Glomerular endothelial cell (primary cell): Measurements from ENCODE around the gene ANKRD23. TPM values are rescaled to one million over a fixed set of nuclear protein-coding genes. Genes with fewer than 3 reads are reported as not detected.

ENCODE experiments used
- DNase-seq: peaks from one replicate; pipeline ENCODE4 v3.0.0-alpha.2; 2011; ENCODE audit warnings: low read depth, low spot score; ENCODE audit errors: extremely low read depth
- total RNA-seq: library from RNA; depleted of rRNA; stranded (reverse); fragments of >200 nt; gene quantifications from 2 replicates; pipeline ENCODE4 v1.2.3, GENCODE V29; 2015

The ANKRD23 gene
- total RNA-seq, 1 donor from 2014 or later: 1.6 TPM

DNA sequence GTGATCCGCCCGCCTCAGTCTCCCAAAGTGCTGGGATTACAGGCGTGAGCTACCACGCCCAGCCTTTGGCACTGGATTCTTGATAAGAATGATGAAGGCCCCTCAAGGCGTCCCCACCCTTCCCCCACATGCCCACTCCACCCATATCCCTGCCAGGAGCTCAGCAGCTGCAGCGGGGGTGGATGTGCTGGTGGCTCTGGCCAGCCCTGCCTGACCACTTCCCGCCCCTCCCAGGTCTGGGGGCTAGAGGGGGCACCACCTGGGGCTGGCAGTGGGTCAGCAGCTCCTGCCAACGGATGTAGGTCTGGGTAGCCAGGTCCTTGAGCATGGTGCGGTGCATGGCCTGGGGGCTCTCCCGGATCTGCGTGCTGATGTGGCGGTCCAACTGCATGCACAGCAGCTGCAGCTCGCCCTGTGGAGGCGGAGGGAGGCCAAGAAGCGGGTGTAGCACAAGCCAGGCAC, 33.8 kb upstream of the ANKRD23 start:
- DNase-seq: no peak

DNA sequence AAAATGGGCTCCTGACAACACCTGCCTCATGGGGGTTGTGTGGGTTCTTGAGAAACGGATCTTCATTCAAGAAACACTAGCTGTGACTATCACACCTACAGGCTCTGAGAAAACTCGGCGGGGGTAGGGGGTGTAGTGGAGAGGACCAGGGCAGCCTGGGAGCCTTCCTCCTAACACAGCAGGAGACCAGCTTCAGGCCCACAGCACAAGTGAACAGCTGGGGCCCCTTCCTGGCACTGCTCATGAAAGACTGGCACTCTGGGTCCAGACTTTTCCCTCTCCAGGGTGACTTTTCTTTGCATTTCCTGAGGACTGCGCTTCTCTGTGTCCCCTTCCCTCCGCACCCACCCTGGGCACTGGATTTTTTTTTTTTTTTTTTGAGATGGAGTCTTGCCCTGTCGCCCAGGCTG, 33.2 kb upstream of the ANKRD23 start:
- no peak for DNase-seq

DNA sequence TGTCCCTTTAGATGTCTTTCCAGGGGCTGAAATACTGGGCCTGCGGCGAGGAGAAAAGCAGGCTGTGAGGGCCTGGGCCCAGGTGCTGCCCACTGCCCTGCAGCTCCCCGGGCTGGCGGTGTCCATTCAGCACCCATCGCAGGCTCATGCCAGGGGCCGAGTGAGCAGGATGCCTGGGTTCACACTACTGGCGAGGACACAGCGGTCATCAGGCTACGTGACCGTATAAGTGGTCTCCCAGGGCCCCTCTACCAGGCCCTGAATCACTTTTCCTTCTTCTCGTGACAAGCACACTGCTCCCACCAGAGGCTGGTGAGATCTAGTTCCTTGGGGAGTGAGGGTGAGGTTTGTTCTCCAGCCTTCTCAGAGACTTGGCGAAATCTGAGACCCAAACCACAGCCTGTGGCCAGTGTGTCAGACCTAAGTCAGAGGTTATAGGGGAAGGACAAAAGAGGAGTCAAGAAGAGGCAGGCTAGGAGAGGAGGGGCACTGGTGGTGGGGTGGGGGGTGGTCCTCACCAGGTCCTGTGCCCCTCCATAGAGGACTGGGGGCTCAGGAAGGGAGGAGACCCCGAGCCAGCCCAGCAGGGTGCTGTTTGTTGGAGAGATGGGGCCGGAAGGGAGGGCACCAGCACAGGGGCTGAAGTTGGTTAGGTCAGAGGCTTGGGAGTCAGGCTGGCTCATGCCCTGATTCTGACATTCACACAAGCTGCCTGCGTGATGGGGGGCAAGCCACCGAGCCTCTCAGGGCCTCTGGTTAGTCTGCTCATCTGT, 32.6 kb upstream of the ANKRD23 start:
- no peak for DNase-seq

DNA sequence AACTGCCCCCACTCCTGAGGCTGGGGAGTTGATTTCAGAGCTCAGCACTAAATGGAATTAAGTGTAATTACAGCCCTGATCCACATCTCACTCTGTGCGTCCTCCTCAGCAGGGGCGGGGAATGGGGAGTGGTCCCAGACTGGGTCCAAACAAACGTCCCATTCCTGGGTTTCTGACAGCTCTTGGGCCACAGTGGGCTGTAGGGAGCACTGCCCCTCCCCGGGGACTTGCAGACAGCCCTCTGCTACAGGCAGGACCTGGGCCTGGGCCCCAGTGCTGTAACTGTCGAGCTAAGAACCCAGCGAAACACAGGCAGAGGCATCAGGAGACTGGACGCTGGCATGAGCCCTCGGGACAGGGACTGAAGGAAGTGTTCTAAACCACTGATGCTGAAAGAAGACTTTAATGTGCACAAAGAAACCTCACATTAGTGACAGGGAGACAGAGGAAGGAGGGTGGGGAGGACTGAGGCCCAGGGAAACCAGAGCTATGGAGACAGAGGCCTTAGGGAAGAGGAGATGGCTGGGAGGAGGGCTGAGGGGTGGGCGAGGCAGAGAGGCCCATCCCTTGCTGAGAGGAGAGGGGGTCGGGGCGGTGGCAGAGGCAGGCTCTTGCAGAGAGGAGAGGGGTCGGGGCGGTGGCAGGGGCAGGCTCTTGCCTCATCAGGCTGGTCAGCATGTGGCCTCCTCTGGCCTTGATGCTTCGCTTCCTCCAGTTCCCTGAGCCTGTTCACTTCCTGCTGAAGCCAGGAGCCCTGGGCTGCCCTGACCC, 31.9 kb upstream of the ANKRD23 start:
- no peak for DNase-seq

DNA sequence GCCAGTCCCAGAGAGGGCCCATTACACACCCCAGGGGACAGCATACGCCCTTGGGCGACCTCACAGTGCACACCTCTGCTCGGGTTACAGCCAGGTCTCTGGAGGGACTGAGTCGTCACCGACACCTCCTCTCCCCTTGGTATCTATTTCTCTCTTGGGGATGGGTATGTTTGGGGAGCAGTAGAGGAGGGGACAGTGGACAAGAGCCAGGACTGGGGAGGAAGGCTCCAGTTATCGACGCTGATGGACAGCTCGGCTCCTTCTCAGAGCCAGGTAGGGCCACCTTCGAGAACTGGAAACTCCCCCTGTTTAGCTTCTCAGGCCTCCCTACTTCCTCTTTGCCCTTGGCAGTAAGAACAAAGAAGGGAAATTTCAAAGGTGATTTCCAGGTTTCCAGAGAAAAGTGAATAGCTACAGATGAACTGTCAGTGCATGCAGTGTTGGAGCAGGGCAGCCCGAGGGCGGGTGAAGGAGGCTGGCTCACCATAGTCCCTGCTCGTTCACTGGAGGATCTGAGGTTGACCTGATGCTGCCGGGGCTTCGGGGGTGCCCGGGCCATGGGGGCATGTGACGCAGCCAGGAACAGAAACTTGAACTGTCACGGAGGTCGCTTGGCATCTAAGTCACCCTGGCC, 30.5 kb upstream of the ANKRD23 start:
- DNase-seq: no peak

DNA sequence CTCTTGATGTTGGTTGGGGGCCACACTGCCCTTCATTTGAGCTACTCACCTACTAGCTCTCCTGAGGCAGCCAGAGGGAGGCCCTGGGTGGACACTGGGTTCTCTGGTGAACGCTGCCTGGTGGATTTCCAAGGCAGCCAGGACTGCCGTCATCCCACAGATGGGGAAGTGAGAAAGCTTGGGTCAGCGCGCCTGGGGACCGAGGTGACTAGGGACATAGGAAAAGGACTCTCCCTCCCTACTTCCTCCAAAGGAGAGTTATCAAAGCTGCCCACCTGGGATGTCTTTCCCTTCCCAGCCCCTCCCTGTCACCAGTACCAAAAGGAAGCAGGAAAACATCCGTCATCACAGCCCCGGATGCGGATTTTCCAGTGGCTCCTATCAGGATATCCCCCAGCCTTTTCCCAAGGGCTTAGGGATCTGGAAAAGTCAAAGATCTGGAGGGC, 29.9 kb upstream of the ANKRD23 start:
- DNase-seq: no peak

DNA sequence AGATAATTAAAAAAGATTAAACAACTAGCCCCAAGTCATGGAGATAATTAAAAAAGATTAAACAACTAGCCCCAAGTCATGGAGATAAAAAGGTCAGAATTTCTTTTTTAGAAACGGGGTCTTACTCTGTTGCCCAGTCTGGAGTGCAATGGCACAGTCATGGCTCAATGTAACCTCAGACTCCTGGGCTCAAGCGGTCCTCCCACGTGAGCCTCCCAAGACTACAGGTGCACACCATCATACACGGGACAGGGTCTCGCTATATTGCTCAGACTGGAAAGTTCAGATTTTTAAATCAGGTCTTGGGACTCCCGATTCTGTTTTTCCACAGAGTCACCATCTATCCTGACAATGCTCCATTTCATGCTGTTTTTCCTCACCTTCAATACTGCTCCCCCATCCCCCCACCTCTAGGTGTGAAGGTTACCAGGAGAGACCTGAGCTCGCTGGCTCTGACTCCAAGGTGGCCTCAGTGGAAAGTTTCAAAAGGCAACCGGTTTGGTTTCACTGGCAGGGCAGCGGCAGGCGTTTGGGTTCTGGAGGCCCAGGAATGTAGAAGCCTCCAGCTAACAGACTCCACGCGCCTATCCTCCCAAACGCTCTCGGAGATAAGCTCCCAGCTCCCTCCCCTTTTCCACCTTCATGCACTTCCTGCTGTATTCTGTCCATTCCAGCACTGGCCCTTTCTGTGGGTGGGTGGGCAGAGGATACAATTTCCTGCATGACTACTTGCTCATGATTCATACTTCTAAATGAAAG, 28.9 kb upstream of the ANKRD23 start:
- no peak for DNase-seq

DNA sequence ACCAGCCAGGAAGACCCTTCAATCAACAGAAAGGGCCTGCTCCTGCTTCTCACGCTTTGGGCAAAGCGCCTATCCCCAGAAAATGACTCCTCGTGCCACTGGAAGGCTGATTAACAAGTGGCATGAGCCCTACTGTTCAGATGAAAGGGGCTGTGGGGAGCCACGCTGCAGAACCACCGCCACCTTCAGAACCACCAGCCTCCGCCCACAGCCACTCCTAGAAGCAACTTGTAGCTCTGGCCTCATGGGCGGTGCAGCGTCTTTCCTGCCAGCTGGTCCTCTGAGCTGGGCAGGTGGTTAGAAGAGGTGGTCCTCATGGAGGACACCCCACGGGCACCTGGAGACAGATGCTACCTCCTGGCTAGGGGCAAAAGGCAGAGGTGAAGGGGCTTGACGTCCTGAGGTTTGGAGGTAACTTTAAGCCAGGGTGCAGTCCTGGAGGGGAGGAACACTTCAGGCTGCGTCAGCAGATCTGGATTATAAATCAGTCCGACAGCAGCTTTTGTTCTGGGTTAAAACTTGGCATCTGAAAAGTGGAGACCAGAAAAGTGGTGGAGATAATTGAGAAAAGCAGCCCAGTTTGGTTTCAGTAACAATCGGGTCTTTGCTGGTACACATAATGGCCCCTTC, 26.9 kb upstream of the ANKRD23 start:
- no peak for DNase-seq

DNA sequence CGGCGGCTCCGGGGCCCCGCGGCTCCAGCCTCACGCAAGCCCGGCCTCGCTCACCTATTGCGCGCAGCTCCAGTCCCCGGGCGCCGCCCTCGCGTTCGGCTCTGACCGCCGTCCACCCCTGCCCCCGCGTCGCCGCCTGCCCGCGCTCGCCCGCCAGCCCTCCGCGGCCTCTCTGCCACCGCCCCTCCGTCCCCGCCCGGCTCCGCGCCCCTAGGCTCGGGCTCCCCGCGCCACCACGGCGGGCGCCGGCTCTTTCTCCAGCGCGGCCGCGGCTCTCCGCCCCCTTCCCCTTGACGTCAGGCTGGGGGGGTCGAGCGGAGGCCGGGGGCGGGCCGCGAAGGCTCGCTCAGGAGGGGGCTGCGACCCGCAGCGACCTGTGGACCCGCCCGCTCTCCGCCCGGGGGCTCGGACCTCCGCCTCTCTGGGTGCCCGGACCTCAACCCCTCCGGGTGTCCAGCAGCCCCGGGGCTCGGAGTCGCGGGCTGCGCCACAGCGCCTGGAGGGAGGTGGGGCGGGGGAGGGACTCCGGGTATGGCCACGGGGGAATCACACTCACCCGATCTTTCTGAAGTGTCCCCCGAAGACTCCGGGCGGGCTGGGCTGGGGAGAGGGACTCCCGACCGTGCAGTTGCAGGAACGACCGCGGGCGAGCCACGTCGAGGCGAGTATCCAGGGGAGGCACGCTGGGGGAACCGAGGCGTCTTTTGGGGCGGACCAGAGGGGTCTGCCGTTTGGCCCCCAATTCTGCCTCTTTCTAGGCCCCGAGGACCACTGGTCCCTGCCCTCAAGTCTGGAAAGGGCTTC, 26.2 kb upstream of the ANKRD23 start, which contains the start of gene SEMA4C:
TSS of gene SEMA4C (minus strand) at position 259 of the 804 bp plus-strand sequence. CDS start 2,194 bp downstream, outside the sequence.
- no peak for DNase-seq

DNA sequence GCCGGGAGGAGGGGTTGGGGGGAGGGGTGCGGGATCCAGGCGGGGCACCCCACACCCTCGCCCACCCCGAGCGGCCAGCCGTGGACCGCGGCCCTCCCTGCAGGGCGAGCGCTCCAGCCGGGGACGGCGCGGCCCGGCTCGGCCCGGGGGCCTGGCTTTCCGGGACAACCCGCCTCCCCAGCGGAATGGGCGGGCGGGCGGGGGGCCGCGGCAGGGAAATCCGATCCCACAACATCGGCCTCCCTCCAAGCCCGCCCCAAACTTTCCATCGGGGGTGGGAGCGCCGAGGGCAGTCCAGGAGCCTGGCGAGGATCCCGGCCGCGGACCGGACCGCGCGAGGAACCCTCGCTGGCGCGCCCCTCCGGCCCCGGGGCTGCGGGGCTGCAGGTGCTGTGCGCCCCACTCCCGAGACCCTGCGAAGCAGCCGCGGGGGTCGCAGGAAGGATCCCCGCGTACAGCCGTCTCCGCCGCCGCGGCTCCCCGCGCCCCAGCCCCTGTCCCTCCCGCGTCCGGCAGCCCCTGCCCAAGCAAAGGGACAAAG, 25.5 kb upstream of the ANKRD23 start:
- DNase-seq: no peak

DNA sequence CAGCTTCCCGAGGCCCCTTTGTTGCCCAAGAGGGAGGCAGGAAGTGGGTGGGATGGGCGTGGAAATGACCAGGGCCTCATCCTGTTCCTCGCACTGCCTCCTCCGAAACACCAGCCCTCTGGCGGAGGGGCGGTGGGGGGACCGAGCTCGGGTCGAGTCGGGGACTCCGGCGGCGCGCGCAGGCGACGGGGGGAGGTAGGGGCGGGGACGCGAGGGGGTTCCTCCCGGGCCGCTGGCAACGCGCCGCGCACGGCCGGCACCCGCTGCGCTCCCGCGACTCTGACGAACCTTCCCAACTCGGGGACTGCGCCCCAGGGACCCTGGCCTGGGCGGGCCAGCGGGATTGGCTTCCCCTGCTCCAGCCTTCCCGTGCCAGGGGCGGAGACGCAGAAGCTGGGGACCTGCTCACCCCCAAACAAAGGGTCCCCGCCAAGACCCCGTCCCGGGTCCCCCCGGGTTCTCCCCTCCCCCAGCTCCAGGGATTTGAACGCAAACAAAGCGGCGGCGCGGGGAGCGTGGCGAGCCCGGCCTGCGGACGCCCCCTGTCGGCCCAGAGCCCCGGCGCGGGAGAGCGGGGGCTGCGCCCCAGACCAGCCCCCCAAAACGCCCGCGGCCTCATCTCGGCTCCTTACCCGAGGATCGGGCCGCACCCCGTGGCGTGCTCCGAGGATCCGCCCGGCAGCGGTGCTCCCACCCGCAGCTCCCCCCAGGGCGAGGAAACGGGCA, 24.9 kb upstream of the ANKRD23 start:
- DNase-seq: no peak

DNA sequence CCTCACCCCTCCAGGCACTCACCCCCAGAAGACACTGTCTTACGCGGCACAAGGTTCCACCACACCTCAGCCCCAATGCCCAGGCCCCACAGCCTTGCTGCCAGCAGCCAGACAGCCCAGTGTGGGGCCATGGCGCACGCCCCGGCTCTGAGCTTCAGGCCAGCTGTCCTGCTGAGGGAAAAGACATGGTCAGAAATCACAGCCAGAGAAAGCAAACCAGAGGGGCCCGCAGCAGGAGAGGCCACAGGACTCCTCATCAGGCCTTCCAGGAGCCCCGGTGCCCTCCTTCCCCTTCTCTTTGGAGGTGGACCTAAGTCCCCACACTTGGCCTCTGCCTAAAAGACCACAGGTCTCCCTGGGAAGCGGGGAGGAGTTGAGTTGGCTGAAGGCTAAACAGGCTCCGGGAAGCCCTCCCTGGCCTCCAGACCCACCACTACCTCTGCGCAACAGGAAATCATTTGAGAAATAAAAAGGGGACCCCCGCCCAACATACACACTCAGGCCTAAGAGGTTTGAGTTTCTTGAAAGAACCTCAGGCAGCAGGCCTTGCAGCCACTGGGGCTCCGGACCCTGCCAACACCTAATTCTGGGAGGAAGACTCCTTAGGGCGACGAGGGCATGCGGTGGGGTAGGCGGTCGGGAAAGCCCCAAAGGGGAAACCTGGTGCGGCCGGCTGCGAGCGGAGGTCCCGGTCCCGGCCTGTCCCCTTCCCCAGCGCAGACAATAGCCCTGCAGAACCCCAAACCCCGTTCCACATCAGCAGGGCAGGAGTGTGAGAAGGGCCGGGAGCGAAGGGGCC, 24.1 kb upstream of the ANKRD23 start:
- DNase-seq: no peak

DNA sequence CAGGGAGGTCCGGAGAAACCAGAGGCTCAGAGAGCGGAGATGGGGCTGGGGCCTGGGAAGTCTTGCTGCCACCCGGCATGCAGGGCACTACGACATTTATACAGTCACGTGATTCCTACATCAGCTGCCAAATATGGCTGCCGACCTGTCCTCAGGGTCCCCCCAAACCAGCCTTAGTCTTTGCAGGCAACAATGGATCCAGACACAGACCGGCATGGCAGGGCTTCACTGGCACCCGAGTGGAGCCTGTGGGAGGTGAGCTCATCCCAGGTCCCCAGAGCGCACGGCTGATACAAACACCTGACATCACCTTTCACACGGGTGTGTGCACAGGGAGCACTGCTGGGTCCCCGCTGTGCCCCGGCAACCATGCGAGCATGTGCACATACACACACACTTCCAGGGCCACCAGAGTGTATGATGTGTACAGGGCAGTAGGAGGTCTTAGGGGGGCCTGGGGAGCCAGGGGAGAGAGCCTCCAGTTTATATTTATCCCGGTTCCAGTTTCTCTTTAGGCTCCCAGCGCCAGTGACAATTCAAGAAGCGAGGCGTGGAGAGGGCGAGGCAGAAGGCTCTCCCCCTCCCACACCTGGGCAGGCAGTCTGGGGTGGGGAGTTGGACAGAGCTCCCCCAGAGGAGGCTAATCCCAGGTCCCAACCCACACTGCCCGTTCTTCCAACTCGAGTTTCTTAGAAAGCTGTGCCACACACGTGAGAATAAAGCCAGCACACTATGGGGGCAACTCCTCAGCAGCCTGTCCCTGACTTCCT, 23.4 kb upstream of the ANKRD23 start:
- no peak for DNase-seq

DNA sequence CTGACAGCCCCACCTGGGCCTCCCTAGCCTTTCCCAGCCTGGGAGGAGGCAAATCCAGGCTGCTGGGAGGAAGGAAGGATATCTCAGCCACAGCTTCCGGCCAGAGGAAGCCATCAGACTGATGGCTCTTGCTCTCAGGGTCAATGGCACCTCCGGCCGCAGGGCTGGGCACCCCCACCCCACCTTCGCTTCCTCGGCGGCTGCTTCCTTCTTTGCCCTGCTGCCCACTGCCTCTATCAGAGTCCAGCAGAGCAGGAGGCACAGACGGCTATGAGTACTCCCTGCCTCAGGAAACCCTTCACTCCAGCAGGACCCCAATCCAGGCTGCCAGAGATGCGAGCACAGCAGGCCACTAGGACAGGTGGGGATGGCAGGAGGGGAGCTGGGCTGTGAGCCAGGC, 22.8 kb upstream of the ANKRD23 start:
- DNase-seq: no peak

DNA sequence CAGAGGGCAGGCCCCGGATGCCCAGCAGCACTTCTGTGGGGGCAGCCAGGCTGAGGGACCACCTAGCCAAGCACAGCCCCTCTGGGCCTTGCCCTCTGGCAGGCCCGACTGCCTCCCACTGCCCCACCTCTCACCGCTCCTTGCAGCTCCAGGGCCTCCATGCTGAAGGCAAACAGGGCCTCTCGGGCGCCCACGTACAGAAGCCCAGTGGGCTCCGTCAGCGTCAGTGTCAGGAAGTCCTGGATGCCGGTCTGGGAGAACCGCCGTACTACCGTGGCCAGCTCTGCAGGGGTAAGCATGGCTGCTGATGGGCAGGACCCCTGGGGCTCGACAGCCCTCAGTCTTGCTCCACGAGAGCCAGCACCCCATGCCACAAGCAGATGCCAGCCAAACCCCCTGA, 22.3 kb upstream of the ANKRD23 start:
- DNase-seq: no peak

DNA sequence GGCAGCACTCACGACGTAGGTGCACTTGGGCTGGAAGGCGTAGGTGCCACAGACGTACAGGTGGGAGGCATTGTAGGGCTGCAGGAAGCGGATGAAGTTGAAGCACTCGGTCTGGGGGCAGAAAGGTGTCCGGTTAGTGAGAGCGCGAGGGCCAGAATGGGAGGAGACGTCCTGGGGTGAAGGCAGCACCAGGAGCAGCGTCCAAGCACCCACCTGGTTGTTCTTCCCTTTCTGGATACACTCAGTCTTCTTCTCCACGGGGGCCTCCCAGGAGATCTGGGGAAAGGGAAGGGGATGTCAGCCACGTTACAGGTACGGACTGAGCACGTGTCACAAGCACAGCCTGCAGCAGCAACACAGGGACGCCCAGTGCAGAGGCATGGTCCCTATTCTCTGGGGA, 21.8 kb upstream of the ANKRD23 start:
- no peak for DNase-seq
